ENCODE measurements around the gene CD72. TPM values are rescaled to one million over a fixed set of nuclear protein-coding genes. Genes with fewer than 3 reads are reported as not detected.

Gene CD72
- polyA plus RNA-seq, 2 of the 4 experiments (the other 2 are of a cell fraction) = 0.44 to 1.2 TPM

DNA sequence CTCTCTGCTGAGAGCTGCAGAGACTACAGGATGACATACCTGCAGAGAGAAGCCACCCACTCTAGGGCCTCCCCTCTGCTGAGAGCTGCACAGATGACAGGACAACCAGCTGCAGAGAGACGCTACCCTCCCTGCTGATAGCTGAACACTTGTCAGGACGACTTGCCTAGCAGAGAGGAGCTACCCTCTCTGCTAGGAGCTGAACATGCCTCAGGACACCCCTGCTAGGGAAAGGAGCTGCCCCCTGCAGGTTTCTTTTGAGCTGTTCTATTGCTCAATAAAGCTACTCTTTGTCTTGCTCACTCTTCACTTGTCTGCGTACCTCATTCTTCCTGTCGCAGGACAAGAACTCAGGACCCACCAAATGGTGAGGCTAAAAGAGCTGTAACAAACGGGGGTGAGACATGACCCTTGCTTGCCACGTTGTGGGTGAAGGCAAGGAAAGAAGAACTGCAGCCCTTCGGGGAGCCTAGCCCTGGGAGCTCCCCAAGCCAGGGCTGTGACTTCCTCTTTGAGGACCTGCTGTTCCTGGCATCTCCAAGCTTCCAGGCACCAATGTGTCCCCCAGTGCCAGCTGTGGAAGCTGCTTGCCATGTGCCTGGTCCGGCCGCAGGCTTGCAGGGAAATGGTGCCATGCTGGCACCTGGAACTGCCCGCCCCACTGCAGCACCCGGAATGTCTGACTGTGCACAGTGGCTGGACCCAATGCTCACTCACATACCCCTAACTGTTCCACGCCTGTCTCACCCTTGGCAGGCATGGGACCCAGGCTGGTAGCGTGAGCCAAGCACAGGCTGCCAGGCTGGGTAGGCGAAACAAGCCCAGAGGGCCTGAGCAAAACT lies 18.2 kb downstream of the CD72 start:
- Histone ChIP-seq H3K4me1 (no peaks in the 10 kb centered on the region), H3K27ac (no peak overlapping the region; a peak in 1 of 6 replicates), H3K9me3 (no peaks in the 10 kb centered on the region), H3K4me2 (no peak overlapping the region), H3K4me3 (no peak overlapping the region)
- ATAC-seq (no peak), DNase-seq (ENCODE audit: low read depth in 1 of 2, low spot score in 1 of 2) (peak in 1 of 2 experiments; percentile 24), FAIRE-seq (no peak)
- ChIA-PET CTCF (interaction anchor here (0.6 to 2.2 kb wide), 14 partner anchors 11 to 483 kb away, joined by 3 to 7 read pairs (median 4); partner anchors contain the start of gene RUSC2), POLR2A (no interaction called here)
- WGBS (ENCODE audit: missing lambda C conversion rate) = 68% methylated on average over 13 of the region's 14 CpGs
- TF ChIP-seq POLR2A (IDR thresholded peaks at IDR 0.05; ENCODE audit: low read length) = no peak
- TF ChIP-seq ZNF302 (CRISPR knock-in tag; IDR thresholded peaks at IDR 0.05) = no peak
- peak; percentile 35 to 74; a peak in 3 of 4 replicates for TF ChIP-seq CEBPB (IDR thresholded peaks at IDR 0.05)

DNA sequence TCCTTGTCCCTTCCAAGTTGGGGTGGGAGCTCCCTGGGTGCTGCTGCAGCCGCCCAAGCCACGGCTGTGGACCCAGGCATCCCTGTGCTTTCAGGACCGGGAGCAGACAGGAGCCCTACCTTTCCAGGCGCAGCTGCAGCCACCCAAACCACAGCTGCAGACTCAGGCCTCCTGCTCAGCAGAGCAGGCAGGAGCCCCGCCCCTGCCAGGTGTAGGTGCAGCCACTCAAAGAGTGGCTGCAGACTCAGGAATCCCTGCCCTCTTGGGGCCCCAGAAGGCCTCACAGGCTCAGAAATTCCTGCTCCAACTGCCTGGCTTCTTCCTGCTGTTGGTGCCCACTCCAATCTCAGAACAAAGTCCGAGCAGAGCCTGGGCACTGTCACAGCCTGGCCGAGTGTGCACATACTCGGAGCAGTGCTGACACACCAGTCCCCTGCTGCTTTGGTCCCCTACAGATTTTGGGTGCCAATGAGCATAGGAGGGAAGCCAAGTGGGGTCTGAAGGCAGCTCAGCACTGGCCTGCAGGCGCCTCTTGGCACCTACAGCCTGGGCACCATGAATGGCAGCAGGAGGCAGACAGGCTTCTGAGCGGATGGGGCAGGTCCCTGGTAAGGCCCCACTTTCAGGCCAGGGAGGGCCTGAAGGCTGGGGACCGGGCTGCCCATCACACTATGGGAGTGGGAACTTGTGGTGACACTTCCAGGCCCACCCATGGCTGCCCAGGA lies 19.2 kb downstream of the CD72 start:
- TF ChIP-seq, protein P1, sequence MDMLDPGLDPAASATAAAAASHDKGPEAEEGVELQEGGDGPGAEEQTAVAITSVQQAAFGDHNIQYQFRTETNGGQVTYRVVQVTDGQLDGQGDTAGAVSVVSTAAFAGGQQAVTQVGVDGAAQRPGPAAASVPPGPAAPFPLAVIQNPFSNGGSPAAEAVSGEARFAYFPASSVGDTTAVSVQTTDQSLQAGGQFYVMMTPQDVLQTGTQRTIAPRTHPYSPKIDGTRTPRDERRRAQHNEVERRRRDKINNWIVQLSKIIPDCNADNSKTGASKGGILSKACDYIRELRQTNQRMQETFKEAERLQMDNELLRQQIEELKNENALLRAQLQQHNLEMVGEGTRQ (IDR thresholded peaks at IDR 0.05) = no peak
- TF ChIP-seq CHD2 (IDR thresholded peaks at IDR 0.05; ENCODE audit: low read length, partially characterized antibody) (no peak), KDM1A (IDR thresholded peaks at IDR 0.05; ENCODE audit: low read depth) (no peak), HOXA7 (CRISPR knock-in tag; IDR thresholded peaks at IDR 0.05) (no peak), TP53 (CRISPR knock-in tag; IDR thresholded peaks at IDR 0.05) (no peak), CBX2 (IDR thresholded peaks at IDR 0.05; ENCODE audit: borderline replicate concordance, low read depth) (no peak), CBX8 (IDR thresholded peaks at IDR 0.05) (no peak), FOXS1 (CRISPR knock-in tag; IDR thresholded peaks at IDR 0.05) (no peak), GATA3 (IDR thresholded peaks at IDR 0.05; ENCODE audit: borderline replicate concordance) (no peak), RARB (CRISPR knock-in tag; IDR thresholded peaks at IDR 0.05) (no peak), TFCP2L1 (CRISPR knock-in tag; IDR thresholded peaks at IDR 0.05) (no peak), CEBPB (IDR thresholded peaks at IDR 0.05) (no peak), POLR2AphosphoS2 (conservative IDR thresholded peaks at IDR 0.05; ENCODE audit: low read length) (no peak), ZNF302 (CRISPR knock-in tag; IDR thresholded peaks at IDR 0.05) (no peak), EHF (CRISPR knock-in tag; IDR thresholded peaks at IDR 0.05) (no peak), HEYL (CRISPR knock-in tag; IDR thresholded peaks at IDR 0.05) (no peak), EHMT2 (IDR thresholded peaks at IDR 0.05; ENCODE audit: low read depth) (no peak)
- TF ChIP-seq, protein P2, sequence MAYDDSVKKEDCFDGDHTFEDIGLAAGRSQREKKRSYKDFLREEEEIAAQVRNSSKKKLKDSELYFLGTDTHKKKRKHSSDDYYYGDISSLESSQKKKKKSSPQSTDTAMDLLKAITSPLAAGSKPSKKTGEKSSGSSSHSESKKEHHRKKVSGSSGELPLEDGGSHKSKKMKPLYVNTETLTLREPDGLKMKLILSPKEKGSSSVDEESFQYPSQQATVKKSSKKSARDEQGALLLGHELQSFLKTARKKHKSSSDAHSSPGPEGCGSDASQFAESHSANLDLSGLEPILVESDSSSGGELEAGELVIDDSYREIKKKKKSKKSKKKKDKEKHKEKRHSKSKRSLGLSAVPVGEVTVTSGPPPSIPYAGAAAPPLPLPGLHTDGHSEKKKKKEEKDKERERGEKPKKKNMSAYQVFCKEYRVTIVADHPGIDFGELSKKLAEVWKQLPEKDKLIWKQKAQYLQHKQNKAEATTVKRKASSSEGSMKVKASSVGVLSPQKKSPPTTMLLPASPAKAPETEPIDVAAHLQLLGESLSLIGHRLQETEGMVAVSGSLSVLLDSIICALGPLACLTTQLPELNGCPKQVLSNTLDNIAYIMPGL (CRISPR knock-in tag; IDR thresholded peaks at IDR 0.05; ENCODE audit: borderline replicate concordance) = no peak
- TF ChIP-seq, protein P3, sequence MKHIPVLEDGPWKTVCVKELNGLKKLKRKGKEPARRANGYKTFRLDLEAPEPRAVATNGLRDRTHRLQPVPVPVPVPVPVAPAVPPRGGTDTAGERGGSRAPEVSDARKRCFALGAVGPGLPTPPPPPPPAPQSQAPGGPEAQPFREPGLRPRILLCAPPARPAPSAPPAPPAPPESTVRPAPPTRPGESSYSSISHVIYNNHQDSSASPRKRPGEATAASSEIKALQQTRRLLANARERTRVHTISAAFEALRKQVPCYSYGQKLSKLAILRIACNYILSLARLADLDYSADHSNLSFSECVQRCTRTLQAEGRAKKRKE (CRISPR knock-in tag; IDR thresholded peaks at IDR 0.05; ENCODE audit: low read depth) = no peak
- TF ChIP-seq, protein P4, sequence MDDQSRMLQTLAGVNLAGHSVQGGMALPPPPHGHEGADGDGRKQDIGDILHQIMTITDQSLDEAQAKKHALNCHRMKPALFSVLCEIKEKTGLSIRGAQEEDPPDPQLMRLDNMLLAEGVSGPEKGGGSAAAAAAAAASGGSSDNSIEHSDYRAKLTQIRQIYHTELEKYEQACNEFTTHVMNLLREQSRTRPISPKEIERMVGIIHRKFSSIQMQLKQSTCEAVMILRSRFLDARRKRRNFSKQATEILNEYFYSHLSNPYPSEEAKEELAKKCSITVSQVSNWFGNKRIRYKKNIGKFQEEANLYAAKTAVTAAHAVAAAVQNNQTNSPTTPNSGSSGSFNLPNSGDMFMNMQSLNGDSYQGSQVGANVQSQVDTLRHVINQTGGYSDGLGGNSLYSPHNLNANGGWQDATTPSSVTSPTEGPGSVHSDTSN (IDR thresholded peaks at IDR 0.05) = no peak
- H3K27ac ChIP-seq = no peak overlapping the region; a peak in 1 of 6 replicates
- WGBS (ENCODE audit: missing lambda C conversion rate) = 87% methylated on average over 6 of the region's 11 CpGs
- H3K4me1 ChIP-seq = no peaks in the 10 kb centered on the region
- no peak for ATAC-seq
- POLR2A ChIA-PET = no interaction called here
- CTCF ChIA-PET = interaction anchor here (0.7 to 2.2 kb wide), 10 partner anchors 12 to 482 kb away, joined by 3 to 7 read pairs (median 4); partner anchors contain the start of gene RUSC2
- no peak overlapping the region for H3K4me3 ChIP-seq
- no peak for FAIRE-seq
- DNase-seq (ENCODE audit: low read depth in 1 of 2, low spot score in 1 of 2) = no peak
- H3K9me3 ChIP-seq = no peaks in the 10 kb centered on the region
- H3K4me2 ChIP-seq = no peak overlapping the region

All from A549 (cell line).